Panc1 (cell line): ENCODE results near the gene PLGRKT.

Experiments used
- CTCF ChIP-seq: fragments of 450-650 bp; IDR thresholded peaks from 2 replicates; pipeline ENCODE4 v1.5.1; 2017; ENCODE audit warnings: mild to moderate bottlenecking
- POLR2AphosphoS5 ChIP-seq: IDR thresholded peaks from 2 replicates; pipeline ENCODE4 v1.6.1; 2012; ENCODE audit warnings: mild to moderate bottlenecking, low read depth, low read length, moderate library complexity
- SIN3A ChIP-seq: IDR thresholded peaks from 2 replicates; pipeline ENCODE4 v1.6.1; 2012; ENCODE audit warnings: low read depth, mild to moderate bottlenecking, low read length, moderate library complexity, borderline replicate concordance; ENCODE audit not compliant: insufficient read depth

- TF ChIP-seq CTCF (no peak), POLR2AphosphoS5 (no peak), SIN3A (no peak)
Observed at GRCh38 chr9:5321058-5321457, 116.7 kb downstream of the PLGRKT start.
